ENCODE results near the gene SORCS3. TPM values are rescaled to one million over a fixed set of nuclear protein-coding genes. Genes with fewer than 3 reads are reported as not detected.

The SORCS3 gene
- total RNA-seq, 2 experiments from 2014 or later = not detected

GRCh38 chr10:104766341-104766740 is 125.3 kb downstream of the SORCS3 start:
- CTCF ChIA-PET = no interaction called here
- POLR2A ChIA-PET = no interaction called here

DNA sequence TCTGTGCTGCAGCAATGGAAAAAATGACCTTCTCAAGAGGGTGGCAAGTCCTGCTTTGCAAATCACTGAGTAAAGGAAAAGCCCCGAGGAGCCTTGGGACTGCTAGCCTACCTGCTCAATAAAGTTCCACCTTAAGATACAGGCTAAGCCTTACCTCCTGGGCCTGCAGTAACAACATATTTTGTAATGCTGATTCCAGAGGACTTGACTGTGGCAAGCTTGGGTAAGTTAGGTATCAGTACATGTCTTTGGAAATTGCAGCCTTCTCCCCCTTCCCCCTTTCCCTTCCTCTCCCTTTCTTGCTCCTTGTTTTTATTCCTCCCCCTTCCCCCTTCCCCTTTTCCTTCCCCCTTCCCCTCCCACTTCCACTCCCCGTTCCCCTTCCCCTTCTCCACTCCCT is 126.2 kb downstream of the SORCS3 start:
- ChIA-PET POLR2A (no interaction called here), CTCF (no interaction called here)

- ChIA-PET CTCF (no interaction called here), POLR2A (no interaction called here)
These were observed 126.7 kb downstream of the SORCS3 start for GRCh38 chr10:104767745-104768144.

DNA sequence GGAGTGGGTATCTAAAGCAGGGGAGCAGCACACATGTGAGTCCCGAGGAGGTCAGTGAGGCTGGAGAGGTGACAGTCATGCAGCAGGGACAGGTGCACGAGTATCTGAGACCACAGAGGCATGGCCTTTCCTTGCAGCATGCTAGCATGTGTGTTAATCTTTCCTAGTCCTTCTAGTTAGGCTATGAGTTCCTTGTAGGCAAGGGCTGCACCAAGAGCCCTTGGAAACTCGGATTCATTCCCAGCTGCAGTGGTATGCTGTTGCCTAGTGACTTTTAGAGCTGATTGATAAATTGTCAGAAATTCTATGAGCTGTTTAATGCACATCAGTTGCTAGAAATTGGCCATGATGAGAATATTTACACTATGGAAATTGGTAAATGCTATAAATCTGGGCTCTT is 132.0 kb downstream of the SORCS3 start:
- ChIA-PET CTCF (no interaction called here), POLR2A (no interaction called here)

DNA sequence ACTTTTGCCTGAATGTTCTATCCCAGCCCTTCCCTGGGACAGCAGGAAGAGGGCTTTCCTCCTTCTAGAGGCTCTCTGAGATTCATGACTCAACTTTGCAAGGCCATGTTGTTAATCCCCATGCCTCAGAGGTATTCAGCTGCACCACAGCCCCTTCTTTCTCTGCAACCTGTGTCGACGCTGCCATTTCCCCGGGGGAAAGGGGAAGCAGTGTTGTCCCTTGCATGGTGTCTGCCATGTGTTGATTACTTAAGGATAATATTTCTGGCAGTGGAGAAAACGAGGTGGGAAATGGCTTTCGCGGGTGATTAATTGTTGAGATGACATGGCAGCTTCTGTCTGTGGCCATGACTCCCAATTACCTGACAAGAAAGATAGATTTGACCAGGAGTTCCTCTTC is 133.1 kb downstream of the SORCS3 start:
- POLR2A ChIA-PET = no interaction called here
- CTCF ChIA-PET = no interaction called here

- ChIA-PET CTCF (no interaction called here), POLR2A (no interaction called here)
These were observed 136.2 kb downstream of the SORCS3 start for GRCh38 chr10:104777086-104777799.

- ChIA-PET POLR2A (no interaction called here), CTCF (no interaction called here)
These were observed 137.3 kb downstream of the SORCS3 start for GRCh38 chr10:104778371-104778770.

DNA sequence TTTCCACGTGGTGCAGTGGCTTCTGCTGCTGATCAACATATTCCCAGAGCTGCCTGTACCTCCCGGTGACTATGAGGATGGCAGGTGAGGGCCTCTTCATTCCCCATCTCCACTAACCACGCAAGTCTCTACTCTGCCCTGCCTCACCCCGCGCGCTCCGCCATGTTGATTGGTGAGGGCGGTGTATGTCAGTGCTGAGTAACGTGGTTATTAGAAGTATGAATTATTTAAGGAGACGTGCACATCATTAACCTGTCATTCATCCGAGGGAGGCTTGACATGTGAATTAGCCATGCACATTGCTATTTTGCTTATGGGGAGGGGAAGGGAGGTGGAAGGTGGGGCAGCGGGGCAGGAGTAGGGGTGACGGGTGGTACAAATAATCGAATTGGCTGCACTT is 138.6 kb downstream of the SORCS3 start:
- POLR2A ChIA-PET = no interaction called here

GRCh38 chr10:104780165-104780564 is 139.1 kb downstream of the SORCS3 start:
- ChIA-PET POLR2A (no interaction called here), CTCF (no interaction called here)

More for the DNA sequence above, 138.6 kb downstream of the SORCS3 start:
- CTCF ChIA-PET = no interaction called here

GRCh38 chr10:104780946-104781595 is 140.0 kb downstream of the SORCS3 start:
- ChIA-PET CTCF (no interaction called here), POLR2A (no interaction called here)

DNA sequence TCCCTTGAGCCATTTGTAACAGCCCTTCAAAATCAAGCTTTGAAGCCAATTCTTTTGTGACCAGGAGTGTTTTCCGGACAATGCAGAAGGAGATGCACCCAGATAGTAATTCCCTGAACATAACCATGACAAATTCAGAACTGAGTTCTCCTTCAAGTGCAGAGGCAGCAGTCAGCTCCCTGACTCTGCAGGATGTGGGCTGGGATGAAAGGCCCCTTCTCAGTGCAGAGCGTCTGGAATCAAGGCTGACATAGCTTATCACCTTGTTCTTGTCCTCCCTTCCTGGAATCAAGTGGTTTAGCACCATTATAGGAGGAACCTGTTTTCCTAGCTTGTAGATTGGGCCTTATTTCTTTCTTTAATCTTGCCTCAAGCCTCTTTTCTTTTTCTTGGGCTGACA is 143.4 kb downstream of the SORCS3 start:
- POLR2A ChIA-PET = no interaction called here
- CTCF ChIA-PET = no interaction called here

GRCh38 chr10:104791471-104791870 is 150.4 kb downstream of the SORCS3 start:
- POLR2A ChIA-PET = no interaction called here
- CTCF ChIA-PET = no interaction called here

DNA sequence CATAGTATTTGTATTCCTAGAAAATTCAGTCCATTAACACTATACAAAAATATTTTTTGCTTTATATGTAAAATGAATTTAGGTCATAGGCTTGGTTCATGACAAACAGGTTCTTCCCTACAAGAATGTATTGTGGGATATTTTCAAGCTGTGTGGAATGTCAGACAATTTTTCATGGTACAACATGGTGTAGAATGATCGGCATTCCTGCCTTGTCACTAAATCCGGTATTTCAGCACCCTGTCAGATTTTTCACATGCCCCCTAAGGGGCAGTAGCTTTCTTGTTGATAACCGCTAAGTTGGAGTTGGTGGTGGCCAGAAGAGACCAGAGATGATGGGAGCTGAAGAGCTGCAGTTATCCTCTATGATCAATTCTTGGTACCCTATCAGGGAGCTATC is 154.3 kb downstream of the SORCS3 start:
- ChIA-PET CTCF (no interaction called here), POLR2A (no interaction called here)

GRCh38 chr10:104796823-104797222 is 155.7 kb downstream of the SORCS3 start:
- POLR2A ChIA-PET = no interaction called here
- CTCF ChIA-PET = no interaction called here

DNA sequence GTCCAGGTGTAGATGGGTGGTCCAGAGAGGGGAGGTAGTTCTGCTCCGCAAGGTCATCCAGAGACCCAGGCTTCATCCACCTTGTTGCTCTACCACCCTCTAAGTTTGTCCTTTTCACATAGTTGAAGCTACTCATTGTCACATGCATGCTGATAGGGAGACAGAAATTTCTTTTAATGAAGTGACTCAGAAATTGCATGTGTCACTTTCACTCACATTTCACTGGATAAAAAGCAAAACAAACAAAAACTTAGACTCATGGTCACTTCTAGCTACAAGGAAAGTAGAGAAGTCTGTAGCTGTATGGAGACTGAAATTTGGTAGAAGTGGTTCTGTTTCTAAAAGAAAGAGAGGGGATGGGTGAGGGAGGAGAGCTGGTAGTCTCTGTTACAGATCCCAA is 161.9 kb downstream of the SORCS3 start:
- POLR2A ChIA-PET = no interaction called here
- CTCF ChIA-PET = no interaction called here

- ChIA-PET POLR2A (no interaction called here), CTCF (no interaction called here)
These were observed 163.8 kb downstream of the SORCS3 start for GRCh38 chr10:104804880-104805279.

DNA sequence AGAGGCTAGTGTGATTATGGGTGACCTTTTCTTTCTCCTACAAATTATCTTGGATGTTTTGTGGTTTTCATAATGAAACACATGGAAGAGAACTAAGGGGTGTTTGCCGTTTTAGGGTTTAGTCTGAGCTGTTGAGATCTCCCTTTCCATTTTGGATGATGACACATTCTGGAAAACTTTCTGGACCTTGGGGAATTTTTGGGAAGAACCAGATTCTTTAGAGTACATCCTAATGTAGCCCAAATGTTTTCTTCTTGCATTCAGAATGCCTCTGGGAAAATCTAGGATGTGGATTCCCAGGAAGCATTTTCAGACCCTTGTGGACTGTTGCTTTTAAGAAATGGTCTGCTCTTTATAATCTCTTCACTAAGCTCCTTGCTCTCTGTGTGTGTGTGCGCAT is 165.7 kb downstream of the SORCS3 start:
- POLR2A ChIA-PET = no interaction called here
- CTCF ChIA-PET = no interaction called here

- ChIA-PET POLR2A (no interaction called here), CTCF (no interaction called here)
These were observed 166.7 kb downstream of the SORCS3 start for GRCh38 chr10:104807581-104808310.

- ChIA-PET CTCF (no interaction called here), POLR2A (no interaction called here)
These were observed 168.4 kb downstream of the SORCS3 start for GRCh38 chr10:104809288-104810090.

GRCh38 chr10:104811166-104811565 is 170.1 kb downstream of the SORCS3 start:
- ChIA-PET POLR2A (no interaction called here), CTCF (no interaction called here)

GRCh38 chr10:104816501-104816900 is 175.4 kb downstream of the SORCS3 start:
- POLR2A ChIA-PET = no interaction called here

More at GRCh38 chr10:104816501-104816900, 175.4 kb downstream of the SORCS3 start:
- CTCF ChIA-PET = no interaction called here

Measured in activated CD8-positive, alpha-beta memory T cell treated with anti-CD3 and anti-CD28 coated beads for 36 hours (primary cell).